Neural progenitor cell (in vitro differentiated cells): ENCODE data around the gene PPP4C.

Source experiments
- CTCF ChIP-seq: fragments of 200-600 bp; sonication (generic); IDR thresholded peaks from 2 replicates; pipeline ENCODE4 v1.5.1; 2017; ENCODE audit warnings: antibody characterized with exemption, mild to moderate bottlenecking
- EZH2 ChIP-seq: fragments of 200-600 bp; sonication (generic); IDR thresholded peaks from 2 replicates; pipeline ENCODE4 v1.6.1; 2017; ENCODE audit warnings: antibody characterized with exemption, mild to moderate bottlenecking, moderate library complexity

DNA sequence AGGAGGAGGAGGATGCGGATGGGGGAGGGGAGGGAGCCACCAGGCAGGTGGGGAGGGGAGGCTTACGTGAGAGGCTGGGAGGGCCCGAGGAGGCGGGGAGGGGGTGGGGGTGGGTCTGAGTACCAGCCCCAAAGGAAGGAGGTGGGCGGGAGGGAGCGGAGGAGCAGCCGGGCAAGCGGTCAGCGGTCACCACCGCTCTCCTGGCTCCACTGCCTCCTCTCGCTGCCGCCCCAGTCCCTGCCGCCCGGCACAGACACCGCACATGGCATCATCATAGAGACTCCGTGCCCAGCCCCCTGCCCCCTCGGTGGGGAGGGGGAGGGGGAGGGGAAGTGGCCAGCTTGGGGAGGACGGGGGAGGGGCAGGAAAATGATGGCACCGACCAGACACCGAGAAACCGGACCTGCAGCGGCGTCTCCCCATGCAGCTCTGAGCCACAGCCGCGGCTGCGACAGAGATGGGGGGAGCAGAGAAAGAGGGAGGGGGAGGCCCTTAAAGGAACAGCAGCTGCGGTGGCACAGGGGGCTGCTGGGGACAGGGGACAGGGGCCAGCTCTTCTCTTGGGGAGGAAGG is 44.9 kb upstream of the PPP4C start, which contains the start of gene TLCD3B:
- no peak for TF ChIP-seq CTCF
- no peak for TF ChIP-seq EZH2
